Measurements from ENCODE around the gene MACC1. TPM values are rescaled to one million over a fixed set of nuclear protein-coding genes. Genes with fewer than 3 reads are reported as not detected.

MACC1 gene
- total and polyA plus RNA-seq, 10 of the 15 experiments (the other 5 are each of a cell fraction or from before 2014, with no cell fraction given), result 6.0 to 61.1 (median 12.7) TPM

DNA sequence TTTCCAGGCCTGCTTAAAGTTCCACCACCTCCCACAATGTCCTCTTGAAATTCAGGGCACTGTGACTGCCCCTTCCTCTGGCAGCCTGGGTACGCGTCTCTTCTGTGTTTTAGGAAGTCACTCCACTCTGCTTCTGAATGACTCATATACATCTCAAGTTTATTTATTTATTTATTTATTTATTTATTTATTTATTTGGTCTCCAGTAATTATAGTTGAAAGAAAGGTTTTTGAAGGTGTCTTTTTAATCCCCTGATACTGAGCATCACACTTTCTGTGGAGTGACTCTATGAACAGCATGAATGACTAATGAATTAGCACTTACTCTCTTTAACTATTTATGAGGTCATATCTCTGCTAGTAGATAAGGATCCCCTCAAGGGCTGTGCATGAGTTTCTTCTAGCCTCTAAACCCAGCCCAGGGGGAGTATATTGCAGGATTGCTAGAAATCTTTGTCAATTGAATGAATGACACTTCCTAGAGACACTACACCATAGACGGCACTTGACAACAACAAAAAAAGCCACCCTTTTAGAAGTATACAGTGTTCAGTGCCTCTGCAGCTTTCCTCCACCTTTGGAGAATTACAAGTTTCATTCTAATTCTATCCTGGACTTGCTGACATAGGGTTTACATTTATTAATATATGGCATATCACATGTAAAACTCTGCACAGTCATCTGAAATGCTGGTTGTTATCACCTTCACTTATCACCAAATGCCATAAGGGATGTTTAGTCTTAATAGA, 2.1 kb downstream of the MACC1 start:
- POLR2A ChIA-PET, result interaction anchor here (1.1 to 3.6 kb wide), 6 partner anchors 13 to 121 kb away, joined by 3 to 49 read pairs (median 3); no protein-coding TSS in a partner anchor
- in situ Hi-C loops (cut with MboI) (loop anchor here (5.0 kb wide), 1 partner anchor 72 kb away; no protein-coding TSS in a partner anchor), intact Hi-C loops (cut with micrococcal nuclease; ENCODE audit: unreplicated experiment) (no loop called here)
- WGBS (ENCODE audit: insufficient coverage, insufficient replicate concordance, low lambda C conversion rate, missing lambda C conversion rate), result 64% methylated on average over 3 of the region's 3 CpGs
- DNase-seq (ENCODE audit: low read depth, low spot score), result no peak
- Histone ChIP-seq H2AFZ (ENCODE audit: control insufficient read depth, low read depth, low read length) (no peak overlapping the region; the same call in 1 of the 2 replicates), H3K9ac (ENCODE audit: control insufficient read depth, insufficient read depth, low read length) (peak overlapping the region; percentile 18), H3K4me3 (peak overlapping the region; percentile 68), H3K36me3 (ENCODE audit: control insufficient read depth in 2 of 2, insufficient read depth in 2 of 2, low read length in 1 of 2) (peaks cover 0 to 4% of the 10 kb centered on the region in 2 experiments; a peak in 2 of 4 replicates), H3K4me1 (ENCODE audit: control insufficient read depth, insufficient read depth, low read length) (peaks cover 21% of the 10 kb centered on the region), H3K79me2 (ENCODE audit: control insufficient read depth, insufficient read depth, low read length) (peaks cover 68% of the 10 kb centered on the region), H3K27me3 (replicated peaks in 1 of 2; ENCODE audit: control insufficient read depth in 2 of 2, insufficient read depth in 2 of 2, low read length in 1 of 2) (no peaks in the 10 kb centered on the region), H3K4me2 (ENCODE audit: control insufficient read depth, insufficient read depth) (peak overlapping the region; percentile 39; the same call in 1 of the 2 replicates), H4K20me1 (ENCODE audit: control insufficient read depth, insufficient read depth) (no peaks in the 10 kb centered on the region), H3K27ac (ENCODE audit: control insufficient read depth, insufficient read depth) (peak overlapping the region; percentile 63), H3K9me3 (replicated peaks; ENCODE audit: control insufficient read depth, insufficient read depth, low read length) (peaks cover 17% of the 10 kb centered on the region)
- CTCF ChIA-PET, result interaction anchor here (0.7 to 2.6 kb wide), 10 partner anchors 13 to 115 kb away, joined by 3 to 11 read pairs (median 5); no protein-coding TSS in a partner anchor
- RAD21 ChIA-PET (ENCODE audit: unreplicated experiment), result interaction anchor here (0.9 to 7.9 kb wide), 15 partner anchors 12 to 119 kb away, joined by 3 to 230 read pairs (median 6); no protein-coding TSS in a partner anchor
- no TSS peak for BruUV-seq (replicated peaks)
- no peak for FAIRE-seq
- SMC1A ChIA-PET (ENCODE audit: uncharacterized antibody, unreplicated experiment), result interaction anchor here (0.8 to 16.9 kb wide), 18 partner anchors 12 to 112 kb away, joined by 3 to 474 read pairs (median 6); no protein-coding TSS in a partner anchor
- ATAC-seq, result peak; percentile 17
- TF ChIP-seq ATF7 (IDR thresholded peaks at IDR 0.05; ENCODE audit: low read depth) (peak; percentile 91), ZBTB4 (CRISPR knock-in tag; IDR thresholded peaks at IDR 0.05) (no peak), CEBPB (IDR thresholded peaks at IDR 0.05; ENCODE audit: borderline replicate concordance in 1 of 2, low read depth in 2 of 2, low read length in 2 of 2) (no peak), POLR2AphosphoS5 (IDR thresholded peaks at IDR 0.05; ENCODE audit: low read length) (peak; percentile 45; the same call in 1 of the 2 replicates), ZNF687 (IDR thresholded peaks at IDR 0.05) (peak; percentile 50; the same call in 1 of the 2 replicates), NBN (IDR thresholded peaks at IDR 0.05) (0 out of 2 replicates have a peak, but pooled peaks have one; percentile 34), ZNF592 (IDR thresholded peaks at IDR 0.05) (0 out of 2 replicates have a peak, but pooled peaks have one; percentile 51)
- TF ChIP-seq, protein P1, sequence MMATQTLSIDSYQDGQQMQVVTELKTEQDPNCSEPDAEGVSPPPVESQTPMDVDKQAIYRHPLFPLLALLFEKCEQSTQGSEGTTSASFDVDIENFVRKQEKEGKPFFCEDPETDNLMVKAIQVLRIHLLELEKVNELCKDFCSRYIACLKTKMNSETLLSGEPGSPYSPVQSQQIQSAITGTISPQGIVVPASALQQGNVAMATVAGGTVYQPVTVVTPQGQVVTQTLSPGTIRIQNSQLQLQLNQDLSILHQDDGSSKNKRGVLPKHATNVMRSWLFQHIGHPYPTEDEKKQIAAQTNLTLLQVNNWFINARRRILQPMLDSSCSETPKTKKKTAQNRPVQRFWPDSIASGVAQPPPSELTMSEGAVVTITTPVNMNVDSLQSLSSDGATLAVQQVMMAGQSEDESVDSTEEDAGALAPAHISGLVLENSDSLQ (IDR thresholded peaks at IDR 0.05), result peak; percentile 45; the same call in 1 of the 2 replicates

Data from GM12878 (cell line).